IPS-NIHi7 (cell line): ENCODE data around the gene PRLR.
A peak's percentile ranks its signal among the peaks of the same experiment; 100 is the strongest.
"Not testable (repeated sequence)": the region's sequence is repeated elsewhere in the genome, so short reads cannot be mapped to it uniquely, and the experiment has no call there.

Experiments
- DNase-seq: peaks from one replicate; pipeline ENCODE4 v3.0.0; 2012; ENCODE audit warnings: mixed read lengths; ENCODE audit errors: extremely low spot score

PRLR gene

GRCh38 chr5:35230038-35230611, at the start of gene PRLR:
TSS of gene PRLR (minus strand) at chr5:35230487. CDS start at chr5:35089620, 140,867 bp downstream.
- DNase-seq: peak; percentile 37

- DNase-seq: no peak
Measured at GRCh38 chr5:35274839-35275509, 44.7 kb upstream of the PRLR start.

- no peak for DNase-seq
Measured at GRCh38 chr5:35269006-35269405, 38.7 kb upstream of the PRLR start.

GRCh38 chr5:35266276-35266675, 36.0 kb upstream of the PRLR start:
- no peak for DNase-seq

GRCh38 chr5:35264509-35264908, 34.2 kb upstream of the PRLR start:
- no peak for DNase-seq

- no peak for DNase-seq
Measured at GRCh38 chr5:35263266-35263877, 33.1 kb upstream of the PRLR start.

- no peak for DNase-seq
Measured at GRCh38 chr5:35253582-35253981, 23.3 kb upstream of the PRLR start.

GRCh38 chr5:35252963-35253362, 22.7 kb upstream of the PRLR start:
- no peak for DNase-seq

GRCh38 chr5:35248843-35249780, 18.8 kb upstream of the PRLR start:
- no peak for DNase-seq

GRCh38 chr5:35247648-35248034, 17.4 kb upstream of the PRLR start:
- no peak for DNase-seq

- DNase-seq: no peak
Measured at GRCh38 chr5:35246900-35247647, 16.8 kb upstream of the PRLR start.

GRCh38 chr5:35246411-35246810, 16.1 kb upstream of the PRLR start:
- peak; percentile 43 for DNase-seq

- not testable (repeated sequence) for DNase-seq
Measured at GRCh38 chr5:35245371-35245770, 15.1 kb upstream of the PRLR start.

- no peak for DNase-seq
Measured at GRCh38 chr5:35244171-35244570, 13.9 kb upstream of the PRLR start.

- DNase-seq: no peak
Measured at GRCh38 chr5:35242702-35243258, 12.5 kb upstream of the PRLR start.

- DNase-seq: no peak
Measured at GRCh38 chr5:35240892-35241291, 10.6 kb upstream of the PRLR start.

- DNase-seq: no peak
Measured at GRCh38 chr5:35239911-35240610, 9.8 kb upstream of the PRLR start.

- DNase-seq: no peak
Measured at GRCh38 chr5:35239476-35239875, 9.2 kb upstream of the PRLR start.

GRCh38 chr5:35237580-35238376, 7.5 kb upstream of the PRLR start:
- no peak for DNase-seq

GRCh38 chr5:35236770-35237169, 6.5 kb upstream of the PRLR start:
- DNase-seq: no peak
